NOMO-1 treated with dmso at 0.1 percent for 144 hours (cell line): ENCODE results near the gene SCAF1.

ENCODE experiments used
- DNase-seq: peaks from one replicate; lab custom pipeline; 2025; ENCODE audit not compliant: unreplicated experiment; lab: John Stamatoyannopoulos, UW

The SCAF1 gene

GRCh38 chr19:49684983-49685553 lies 43.1 kb downstream of the SCAF1 start:
- DNase-seq: no peak

GRCh38 chr19:49685845-49686332 lies 43.9 kb downstream of the SCAF1 start:
- no peak for DNase-seq

GRCh38 chr19:49686503-49687088 lies 44.6 kb downstream of the SCAF1 start:
- no peak for DNase-seq

- no peak for DNase-seq
These were observed 45.1 kb downstream of the SCAF1 start for GRCh38 chr19:49687150-49687549.

GRCh38 chr19:49687566-49688316 lies 45.7 kb downstream of the SCAF1 start:
- no peak for DNase-seq

GRCh38 chr19:49688531-49689132 lies 46.6 kb downstream of the SCAF1 start:
- no peak for DNase-seq

GRCh38 chr19:49689133-49690078 lies 47.4 kb downstream of the SCAF1 start, which contains the start of gene ADM5:
Gene ADM5 (plus strand): TSS chr19:49689594. CDS start chr19:49689838, 244 bp downstream.
- no peak for DNase-seq

GRCh38 chr19:49690079-49690655 lies 48.2 kb downstream of the SCAF1 start:
- no peak for DNase-seq

GRCh38 chr19:49690656-49691242 lies 48.7 kb downstream of the SCAF1 start, which contains the start of gene CPT1C:
Gene CPT1C (plus strand): TSS chr19:49691116. CDS start chr19:49692253, 1,137 bp downstream.
- DNase-seq: no peak

GRCh38 chr19:49691243-49692146 lies 49.5 kb downstream of the SCAF1 start:
- no peak for DNase-seq

- DNase-seq: no peak
These were observed 50.1 kb downstream of the SCAF1 start for GRCh38 chr19:49692147-49692506.

- DNase-seq: no peak
These were observed 54.1 kb downstream of the SCAF1 start for GRCh38 chr19:49696115-49696514.

GRCh38 chr19:49696865-49697264 lies 54.9 kb downstream of the SCAF1 start:
- no peak for DNase-seq

GRCh38 chr19:49699364-49699763 lies 57.4 kb downstream of the SCAF1 start:
- no peak for DNase-seq

- no peak for DNase-seq
These were observed 58.6 kb downstream of the SCAF1 start for GRCh38 chr19:49700563-49700962.

- DNase-seq: no peak
These were observed 59.3 kb downstream of the SCAF1 start for GRCh38 chr19:49701271-49701786.

- DNase-seq: no peak
These were observed 63.1 kb downstream of the SCAF1 start for GRCh38 chr19:49704888-49705642.

GRCh38 chr19:49705919-49706318 lies 63.9 kb downstream of the SCAF1 start:
- no peak for DNase-seq
